Measurements from ENCODE around the gene OXSR1. TPM values are rescaled to one million over a fixed set of nuclear protein-coding genes. Genes with fewer than 3 reads are reported as not detected.

OXSR1 gene
- total and polyA plus RNA-seq, 2 experiments from 2014 or later, result 16.0 to 41.1 TPM

GRCh38 chr3:38283810-38284755 lies 118.7 kb downstream of the OXSR1 start:
- no peak overlapping the region for H3K27ac ChIP-seq (ENCODE audit: low read depth)
- no peak overlapping the region for H2AFZ ChIP-seq
- ATAC-seq, result no peak
- no peaks in the 10 kb centered on the region for H3K27me3 ChIP-seq (ENCODE audit: insufficient read depth)
- H3K9me2 ChIP-seq (ENCODE audit: insufficient read depth), result no peaks in the 10 kb centered on the region
- H3K9me3 Mint-ChIP-seq, result no peaks in the 10 kb centered on the region; the same call in 2 of the 3 replicates
- H3K4me3 ChIP-seq, result no peak overlapping the region
- H3K36me3 ChIP-seq (ENCODE audit: insufficient read depth), result no peaks in the 10 kb centered on the region
- peaks cover 5% of the 10 kb centered on the region for H3K27me3 Mint-ChIP-seq (ENCODE audit: insufficient read depth, low read depth, poor library complexity)
- no peaks in the 10 kb centered on the region for H3K36me3 Mint-ChIP-seq (ENCODE audit: low read depth)
- H3K4me3 Mint-ChIP-seq, result no peak overlapping the region
- H3K4me2 ChIP-seq, result no peak overlapping the region
- no peak overlapping the region for H3K27ac Mint-ChIP-seq
- TF ChIP-seq, protein P1, sequence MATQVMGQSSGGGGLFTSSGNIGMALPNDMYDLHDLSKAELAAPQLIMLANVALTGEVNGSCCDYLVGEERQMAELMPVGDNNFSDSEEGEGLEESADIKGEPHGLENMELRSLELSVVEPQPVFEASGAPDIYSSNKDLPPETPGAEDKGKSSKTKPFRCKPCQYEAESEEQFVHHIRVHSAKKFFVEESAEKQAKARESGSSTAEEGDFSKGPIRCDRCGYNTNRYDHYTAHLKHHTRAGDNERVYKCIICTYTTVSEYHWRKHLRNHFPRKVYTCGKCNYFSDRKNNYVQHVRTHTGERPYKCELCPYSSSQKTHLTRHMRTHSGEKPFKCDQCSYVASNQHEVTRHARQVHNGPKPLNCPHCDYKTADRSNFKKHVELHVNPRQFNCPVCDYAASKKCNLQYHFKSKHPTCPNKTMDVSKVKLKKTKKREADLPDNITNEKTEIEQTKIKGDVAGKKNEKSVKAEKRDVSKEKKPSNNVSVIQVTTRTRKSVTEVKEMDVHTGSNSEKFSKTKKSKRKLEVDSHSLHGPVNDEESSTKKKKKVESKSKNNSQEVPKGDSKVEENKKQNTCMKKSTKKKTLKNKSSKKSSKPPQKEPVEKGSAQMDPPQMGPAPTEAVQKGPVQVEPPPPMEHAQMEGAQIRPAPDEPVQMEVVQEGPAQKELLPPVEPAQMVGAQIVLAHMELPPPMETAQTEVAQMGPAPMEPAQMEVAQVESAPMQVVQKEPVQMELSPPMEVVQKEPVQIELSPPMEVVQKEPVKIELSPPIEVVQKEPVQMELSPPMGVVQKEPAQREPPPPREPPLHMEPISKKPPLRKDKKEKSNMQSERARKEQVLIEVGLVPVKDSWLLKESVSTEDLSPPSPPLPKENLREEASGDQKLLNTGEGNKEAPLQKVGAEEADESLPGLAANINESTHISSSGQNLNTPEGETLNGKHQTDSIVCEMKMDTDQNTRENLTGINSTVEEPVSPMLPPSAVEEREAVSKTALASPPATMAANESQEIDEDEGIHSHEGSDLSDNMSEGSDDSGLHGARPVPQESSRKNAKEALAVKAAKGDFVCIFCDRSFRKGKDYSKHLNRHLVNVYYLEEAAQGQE (IDR thresholded peaks at IDR 0.05; ENCODE audit: unreplicated experiment), result no peak
- no peak for TF ChIP-seq CREB1 (CRISPR knock-in tag; IDR thresholded peaks at IDR 0.05; ENCODE audit: low read depth)
- no peaks in the 10 kb centered on the region for H3K4me1 ChIP-seq (ENCODE audit: insufficient read depth)
- H3K79me2 ChIP-seq (replicated peaks; ENCODE audit: insufficient read depth), result no peaks in the 10 kb centered on the region
- DNase-seq (ENCODE audit: low spot score), result no peak
- 0 out of 3 replicates have a peak, but pooled peaks cover 3% of the 10 kb centered on the region for H3K4me1 Mint-ChIP-seq
- H3F3A ChIP-seq (replicated peaks; ENCODE audit: low read depth), result no peaks in the 10 kb centered on the region
- H4K20me1 ChIP-seq (replicated peaks; ENCODE audit: insufficient read depth), result no peaks in the 10 kb centered on the region

DNA sequence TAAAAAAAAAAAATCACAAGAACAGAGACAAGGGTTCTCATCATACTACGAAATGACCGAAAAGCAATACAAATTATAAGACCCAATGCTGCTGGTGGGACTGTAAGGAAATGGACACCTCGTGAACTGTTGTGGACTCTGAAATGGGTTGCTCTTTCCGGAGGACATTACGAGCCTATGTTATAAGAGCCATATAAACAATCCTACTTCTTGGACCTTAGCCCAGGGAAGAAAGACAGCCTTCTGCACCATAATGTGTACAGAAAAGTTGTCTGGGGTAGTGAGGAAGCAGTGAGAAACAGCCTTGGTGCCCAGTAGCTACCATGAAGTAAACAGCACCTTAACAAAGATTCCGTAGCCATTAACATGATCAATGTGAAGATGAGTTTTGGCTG lies 119.4 kb downstream of the OXSR1 start:
- Mint-ChIP-seq H3K27me3 (ENCODE audit: insufficient read depth, low read depth, poor library complexity) (peaks cover 3% of the 10 kb centered on the region), H3K4me3 (no peak overlapping the region), H3K9me3 (no peaks in the 10 kb centered on the region; the same call in 2 of the 3 replicates), H3K27ac (no peak overlapping the region), H3K36me3 (ENCODE audit: low read depth) (no peaks in the 10 kb centered on the region), H3K4me1 (0 out of 3 replicates have a peak, but pooled peaks cover 5% of the 10 kb centered on the region)
- Histone ChIP-seq H2AFZ (no peak overlapping the region), H4K20me1 (replicated peaks; ENCODE audit: insufficient read depth) (no peaks in the 10 kb centered on the region), H3K79me2 (replicated peaks; ENCODE audit: insufficient read depth) (no peaks in the 10 kb centered on the region), H3K27ac (ENCODE audit: low read depth) (no peak overlapping the region), H3K27me3 (ENCODE audit: insufficient read depth) (no peaks in the 10 kb centered on the region), H3K9me2 (ENCODE audit: insufficient read depth) (no peaks in the 10 kb centered on the region), H3F3A (replicated peaks; ENCODE audit: low read depth) (no peaks in the 10 kb centered on the region), H3K36me3 (ENCODE audit: insufficient read depth) (no peaks in the 10 kb centered on the region), H3K4me1 (ENCODE audit: insufficient read depth) (no peaks in the 10 kb centered on the region), H3K4me2 (no peak overlapping the region), H3K4me3 (no peak overlapping the region)
- TF ChIP-seq ZNF114 (CRISPR knock-in tag; IDR thresholded peaks at IDR 0.05) (no peak), EZH2 (IDR thresholded peaks at IDR 0.05; ENCODE audit: low read depth, unreplicated experiment) (no peak), CTCF (conservative IDR thresholded peaks at IDR 0.05; ENCODE audit: low read depth in 2 of 2) (no peak), POLR2AphosphoS5 (IDR thresholded peaks at IDR 0.05; ENCODE audit: low read depth) (no peak), CREB1 (CRISPR knock-in tag; IDR thresholded peaks at IDR 0.05; ENCODE audit: low read depth) (no peak)
- TF ChIP-seq, protein P1 (IDR thresholded peaks at IDR 0.05; ENCODE audit: unreplicated experiment), result no peak
- TF ChIP-seq, protein P2, sequence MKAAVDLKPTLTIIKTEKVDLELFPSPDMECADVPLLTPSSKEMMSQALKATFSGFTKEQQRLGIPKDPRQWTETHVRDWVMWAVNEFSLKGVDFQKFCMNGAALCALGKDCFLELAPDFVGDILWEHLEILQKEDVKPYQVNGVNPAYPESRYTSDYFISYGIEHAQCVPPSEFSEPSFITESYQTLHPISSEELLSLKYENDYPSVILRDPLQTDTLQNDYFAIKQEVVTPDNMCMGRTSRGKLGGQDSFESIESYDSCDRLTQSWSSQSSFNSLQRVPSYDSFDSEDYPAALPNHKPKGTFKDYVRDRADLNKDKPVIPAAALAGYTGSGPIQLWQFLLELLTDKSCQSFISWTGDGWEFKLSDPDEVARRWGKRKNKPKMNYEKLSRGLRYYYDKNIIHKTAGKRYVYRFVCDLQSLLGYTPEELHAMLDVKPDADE (IDR thresholded peaks at IDR 0.05), result no peak
- DNase-seq (ENCODE audit: low spot score) (no peak), ATAC-seq (no peak)
